Activated B cell treated with CpG ODN at 0.5 μM for 24 hours (primary cell): ENCODE data around the gene DIPK2B. TPM values are rescaled to one million over a fixed set of nuclear protein-coding genes. Genes with fewer than 3 reads are reported as not detected.

ENCODE experiments used
- ATAC-seq: fragments of 200-7000 bp; cut with Tn5 transposase; one replicate; pipeline ENCODE4 v1.10.0; 2021; ENCODE audit warnings: low read depth, mild to moderate bottlenecking, moderate library complexity
- CTCF ChIA-PET: fragments of 350-600 bp; sonication (Branson Sonifier 250); formaldehyde crosslinking; loops from one replicate; lab custom pipeline; 2021; ENCODE audit warnings: antibody characterized with exemption; lab: Charles Lee
- POLR2A ChIA-PET: fragments of 350-600 bp; sonication (Branson Sonifier 250); formaldehyde crosslinking; loops from one replicate; lab custom pipeline; 2021; ENCODE audit warnings: antibody characterized with exemption; lab: Charles Lee
- DNase-seq: peaks from one replicate; pipeline ENCODE4 v3.0.0; 2022
- H3K27ac Mint-ChIP-seq: one replicate; pipeline ENCODE4 v1.8.0; 2020; ENCODE audit warnings: mixed read lengths
- H3K27me3 Mint-ChIP-seq: one replicate; pipeline ENCODE4 v1.8.0; 2021; ENCODE audit warnings: mixed read lengths
- H3K36me3 Mint-ChIP-seq: one replicate; pipeline ENCODE4 v1.8.0; 2021; ENCODE audit warnings: low read depth, mixed read lengths
- H3K4me1 Mint-ChIP-seq: one replicate; pipeline ENCODE4 v1.8.0; 2021; ENCODE audit warnings: mixed read lengths
- H3K4me3 Mint-ChIP-seq: one replicate; pipeline ENCODE4 v1.8.0; 2020; ENCODE audit warnings: mild to moderate bottlenecking, mixed read lengths
- H3K9me3 Mint-ChIP-seq: one replicate; pipeline ENCODE4 v1.8.0; 2020; ENCODE audit warnings: mixed read lengths
- intact Hi-C: fragments of 100-400 bp; cut with micrococcal nuclease; formaldehyde crosslinking; loops from one replicate; pipeline ENCODE4 v1.15.1; 2024
- total RNA-seq: library from RNA; stranded (reverse); gene quantifications from 2 replicates; pipeline ENCODE4 v1.2.3, GENCODE V29; 2022
- TF ChIP-seq, protein P1 (sequence below): fragments of 200-600 bp; IDR thresholded peaks from one replicate; pipeline ENCODE4 v1.8.0; 2022; ENCODE audit warnings: antibody characterized with exemption, mild to moderate bottlenecking

Gene DIPK2B
- total RNA-seq, 1 donor from 2014 or later, result not detected

DNA sequence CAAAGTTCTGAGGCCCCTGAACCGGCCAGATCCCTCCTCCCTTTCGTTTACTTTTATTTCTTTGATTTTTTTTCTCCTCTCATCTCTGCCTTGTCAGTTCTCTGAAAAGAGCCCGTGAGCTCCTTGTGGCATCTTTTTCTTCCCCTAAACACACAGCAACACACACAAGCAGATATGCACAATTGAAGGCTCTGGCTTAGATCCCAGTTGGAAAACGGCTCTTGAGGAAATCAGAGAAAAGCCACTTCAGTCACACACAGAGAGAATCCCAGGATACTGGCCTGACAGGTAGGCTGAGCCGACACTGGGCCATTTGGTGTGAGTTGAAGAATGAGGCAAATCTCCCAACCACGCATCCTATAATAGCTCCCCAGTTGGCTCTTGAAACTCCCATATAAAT lies 12.9 kb downstream of the DIPK2B start:
- Mint-ChIP-seq H3K4me3 (peak overlapping the region; percentile 83), H3K27me3 (no peaks in the 10 kb centered on the region), H3K4me1 (peaks cover 24% of the 10 kb centered on the region), H3K36me3 (no peaks in the 10 kb centered on the region), H3K9me3 (no peaks in the 10 kb centered on the region), H3K27ac (no peak overlapping the region)
- TF ChIP-seq, protein P1, sequence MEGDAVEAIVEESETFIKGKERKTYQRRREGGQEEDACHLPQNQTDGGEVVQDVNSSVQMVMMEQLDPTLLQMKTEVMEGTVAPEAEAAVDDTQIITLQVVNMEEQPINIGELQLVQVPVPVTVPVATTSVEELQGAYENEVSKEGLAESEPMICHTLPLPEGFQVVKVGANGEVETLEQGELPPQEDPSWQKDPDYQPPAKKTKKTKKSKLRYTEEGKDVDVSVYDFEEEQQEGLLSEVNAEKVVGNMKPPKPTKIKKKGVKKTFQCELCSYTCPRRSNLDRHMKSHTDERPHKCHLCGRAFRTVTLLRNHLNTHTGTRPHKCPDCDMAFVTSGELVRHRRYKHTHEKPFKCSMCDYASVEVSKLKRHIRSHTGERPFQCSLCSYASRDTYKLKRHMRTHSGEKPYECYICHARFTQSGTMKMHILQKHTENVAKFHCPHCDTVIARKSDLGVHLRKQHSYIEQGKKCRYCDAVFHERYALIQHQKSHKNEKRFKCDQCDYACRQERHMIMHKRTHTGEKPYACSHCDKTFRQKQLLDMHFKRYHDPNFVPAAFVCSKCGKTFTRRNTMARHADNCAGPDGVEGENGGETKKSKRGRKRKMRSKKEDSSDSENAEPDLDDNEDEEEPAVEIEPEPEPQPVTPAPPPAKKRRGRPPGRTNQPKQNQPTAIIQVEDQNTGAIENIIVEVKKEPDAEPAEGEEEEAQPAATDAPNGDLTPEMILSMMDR, result no peak
- POLR2A ChIA-PET, result no interaction called here
- CTCF ChIA-PET, result interaction anchor here (1.4 to 1.5 kb wide), 2 partner anchors 12 to 1229 kb away, joined by 6 read pairs; no protein-coding TSS in a partner anchor
- intact Hi-C loops, result loop anchor here (2.0 to 10.0 kb wide), 3 partner anchors 643 to 1351 kb away; partner anchors contain the start of gene FUNDC1
- DNase-seq, result no peak
- no peak for ATAC-seq

GRCh38 chrX:45186643-45187026 lies 14.0 kb downstream of the DIPK2B start:
- Mint-ChIP-seq H3K4me1 (peaks cover 17% of the 10 kb centered on the region), H3K4me3 (peak overlapping the region; percentile 83), H3K27me3 (no peaks in the 10 kb centered on the region), H3K9me3 (no peaks in the 10 kb centered on the region), H3K27ac (no peak overlapping the region), H3K36me3 (no peaks in the 10 kb centered on the region)
- DNase-seq (no peak), ATAC-seq (no peak)
- ChIA-PET CTCF (interaction anchor here (1.1 to 1.5 kb wide), 3 partner anchors 13 to 1351 kb away, joined by 3 to 6 read pairs (median 6); no protein-coding TSS in a partner anchor), POLR2A (no interaction called here)
- TF ChIP-seq, protein P1, result peak; percentile 21
- intact Hi-C loops, result loop anchor here (2.0 to 10.0 kb wide), 3 partner anchors 642 to 1350 kb away; partner anchors contain the start of gene FUNDC1

- CTCF ChIA-PET, result no interaction called here
- no peaks in the 10 kb centered on the region for H3K36me3 Mint-ChIP-seq
- ATAC-seq, result no peak
- H3K27me3 Mint-ChIP-seq, result no peaks in the 10 kb centered on the region
- no peak for DNase-seq
- intact Hi-C loops, result loop anchor here (10.0 kb wide), 1 partner anchor 639 kb away; the partner anchor contains the start of gene FUNDC1
- peaks cover 3% of the 10 kb centered on the region for H3K9me3 Mint-ChIP-seq
- H3K4me3 Mint-ChIP-seq, result no peak overlapping the region
- H3K4me1 Mint-ChIP-seq, result peaks cover 8% of the 10 kb centered on the region
- POLR2A ChIA-PET, result no interaction called here
- TF ChIP-seq, protein P1, result no peak
- H3K27ac Mint-ChIP-seq, result no peak overlapping the region
Observed at GRCh38 chrX:45184211-45184610, 16.5 kb downstream of the DIPK2B start.

DNA sequence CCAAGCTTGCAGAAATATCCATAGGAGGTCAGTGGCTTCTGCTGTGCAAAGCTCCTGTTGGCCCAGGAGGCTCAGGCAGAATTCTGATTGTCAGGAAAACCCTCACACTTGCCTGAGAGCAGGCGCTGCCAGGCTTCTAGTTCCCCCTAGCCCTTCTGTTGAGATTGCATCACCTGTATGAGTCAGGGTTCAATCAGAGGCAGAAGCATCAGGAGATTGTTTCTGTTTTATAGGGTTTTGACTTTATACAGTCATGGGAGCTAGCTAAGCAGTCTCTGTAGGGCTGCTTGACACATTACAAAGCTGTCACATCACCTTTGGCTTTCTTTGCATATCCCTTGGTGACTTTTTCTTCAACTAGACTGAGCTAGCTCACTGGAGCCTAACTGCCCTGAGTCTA lies 27.8 kb downstream of the DIPK2B start:
- Mint-ChIP-seq H3K27ac (no peak overlapping the region), H3K4me1 (no peaks in the 10 kb centered on the region), H3K36me3 (no peaks in the 10 kb centered on the region), H3K9me3 (no peaks in the 10 kb centered on the region), H3K27me3 (no peaks in the 10 kb centered on the region), H3K4me3 (no peak overlapping the region)
- no peak for DNase-seq
- ATAC-seq, result no peak
- CTCF ChIA-PET, result no interaction called here
- TF ChIP-seq, protein P1, result no peak
- intact Hi-C loops, result no loop called here
- POLR2A ChIA-PET, result no interaction called here

DNA sequence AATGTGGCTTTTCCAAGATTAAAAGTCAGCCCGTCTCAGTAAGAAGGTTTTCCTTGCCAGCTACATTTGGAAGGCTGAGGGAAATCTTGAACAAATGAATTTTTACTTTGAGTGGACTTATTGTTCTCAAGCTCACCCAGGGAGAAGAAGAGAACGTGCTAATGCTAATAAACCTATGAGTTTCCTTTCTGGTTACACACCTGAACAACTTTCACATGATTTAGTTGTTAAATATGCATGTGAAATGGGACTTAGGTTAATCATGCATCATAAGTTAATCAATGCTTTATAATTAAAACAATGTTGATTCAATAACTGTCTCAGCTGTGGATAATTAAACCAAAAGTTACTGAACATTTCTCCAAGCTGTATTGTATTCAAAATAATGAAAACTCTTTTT lies 33.9 kb downstream of the DIPK2B start:
- H3K27ac Mint-ChIP-seq, result no peak overlapping the region
- no peaks in the 10 kb centered on the region for H3K27me3 Mint-ChIP-seq
- DNase-seq (no peak), ATAC-seq (no peak)
- H3K36me3 Mint-ChIP-seq, result no peaks in the 10 kb centered on the region
- POLR2A ChIA-PET, result no interaction called here
- no peaks in the 10 kb centered on the region for H3K4me1 Mint-ChIP-seq
- TF ChIP-seq, protein P1, result no peak
- CTCF ChIA-PET, result no interaction called here
- no peaks in the 10 kb centered on the region for H3K9me3 Mint-ChIP-seq
- H3K4me3 Mint-ChIP-seq, result no peak overlapping the region
- intact Hi-C loops, result no loop called here
